GM21367 (cell line): Measurements from ENCODE around the gene TPM2.

Experiments
- ATAC-seq: cut with Tn5 transposase; IDR thresholded peaks from one replicate; pipeline ENCODE4 v1.9.1; 2021; ENCODE audit not compliant: unreplicated experiment

The TPM2 gene

GRCh38 chr9:35718721-35719511 lies 29.2 kb upstream of the TPM2 start:
- no peak for ATAC-seq

- ATAC-seq: no peak
These were observed 27.6 kb upstream of the TPM2 start for GRCh38 chr9:35717132-35717870.

GRCh38 chr9:35716230-35716629 lies 26.5 kb upstream of the TPM2 start:
- ATAC-seq: no peak

GRCh38 chr9:35714579-35715252 lies 25.0 kb upstream of the TPM2 start:
- no peak for ATAC-seq

GRCh38 chr9:35714123-35714522 lies 24.4 kb upstream of the TPM2 start:
- no peak for ATAC-seq

- ATAC-seq: no peak
These were observed 23.9 kb upstream of the TPM2 start for GRCh38 chr9:35713578-35713977.

GRCh38 chr9:35712762-35713400 lies 23.2 kb upstream of the TPM2 start:
- no peak for ATAC-seq

GRCh38 chr9:35711501-35712428 lies 22.0 kb upstream of the TPM2 start:
- no peak for ATAC-seq

GRCh38 chr9:35710818-35711500 lies 21.2 kb upstream of the TPM2 start:
- ATAC-seq: no peak

- ATAC-seq: no peak
These were observed 18.4 kb upstream of the TPM2 start for GRCh38 chr9:35708146-35708545.

- no peak for ATAC-seq
These were observed 17.2 kb upstream of the TPM2 start for GRCh38 chr9:35706951-35707350.

GRCh38 chr9:35705836-35706430 lies 16.2 kb upstream of the TPM2 start:
- no peak for ATAC-seq

GRCh38 chr9:35705372-35705771 lies 15.6 kb upstream of the TPM2 start:
- ATAC-seq: no peak

- ATAC-seq: no peak
These were observed 14.4 kb upstream of the TPM2 start for GRCh38 chr9:35703906-35704672.

GRCh38 chr9:35702696-35703095 lies 13.0 kb upstream of the TPM2 start:
- no peak for ATAC-seq

- no peak for ATAC-seq
These were observed 11.2 kb upstream of the TPM2 start for GRCh38 chr9:35700942-35701341.

GRCh38 chr9:35700031-35700430 lies 10.3 kb upstream of the TPM2 start:
- ATAC-seq: no peak

- no peak for ATAC-seq
These were observed 8.5 kb upstream of the TPM2 start for GRCh38 chr9:35698231-35698630.

- no peak for ATAC-seq
These were observed 7.8 kb upstream of the TPM2 start for GRCh38 chr9:35697486-35697885.
